Medulla oblongata (tissue), 1 donor: ENCODE results near the gene MTA2.
A peak's percentile ranks its signal among the peaks of the same experiment; 100 is the strongest.
"Not testable (repeated sequence)": the region's sequence is repeated elsewhere in the genome, so short reads cannot be mapped to it uniquely, and the experiment has no call there.

Experiments used
- DNase-seq: peaks from one replicate; pipeline ENCODE4 v3.0.0-alpha.2; 2015; ENCODE audit errors: extremely low spot score

MTA2 gene

GRCh38 chr11:62592146-62592815 lies 9.4 kb downstream of the MTA2 start:
- peak; percentile 42 for DNase-seq

- DNase-seq: peak; percentile 99
Measured at GRCh38 chr11:62591448-62592145, 10.1 kb downstream of the MTA2 start, which contains the start of gene TUT1. Gene TUT1 (minus strand): TSS chr11:62591523. CDS start chr11:62591485, 38 bp downstream.

GRCh38 chr11:62588966-62589637 lies 12.6 kb downstream of the MTA2 start:
- no peak for DNase-seq

GRCh38 chr11:62585356-62585755 lies 16.3 kb downstream of the MTA2 start:
- DNase-seq: not testable (repeated sequence)

- DNase-seq: not testable (repeated sequence)
Measured at GRCh38 chr11:62581735-62582134, 19.9 kb downstream of the MTA2 start.

- no peak for DNase-seq
Measured at GRCh38 chr11:62580959-62581715, 20.5 kb downstream of the MTA2 start.

- no peak for DNase-seq
Measured at GRCh38 chr11:62579252-62579651, 22.4 kb downstream of the MTA2 start.

GRCh38 chr11:62578541-62578940 lies 23.1 kb downstream of the MTA2 start:
- no peak for DNase-seq

GRCh38 chr11:62577046-62577714 lies 24.5 kb downstream of the MTA2 start:
- no peak for DNase-seq

- no peak for DNase-seq
Measured at GRCh38 chr11:62575837-62576236, 25.8 kb downstream of the MTA2 start.

GRCh38 chr11:62575156-62575555 lies 26.5 kb downstream of the MTA2 start:
- DNase-seq: no peak

GRCh38 chr11:62574363-62575071 lies 27.1 kb downstream of the MTA2 start:
- peak; percentile 45 for DNase-seq

GRCh38 chr11:62573592-62574362 lies 27.9 kb downstream of the MTA2 start, which contains the start of gene EEF1G:
Gene EEF1G (minus strand): TSS chr11:62573891. CDS start chr11:62573842, 49 bp downstream.
- DNase-seq: peak; percentile 100

- no peak for DNase-seq
Measured at GRCh38 chr11:62573006-62573591, 28.6 kb downstream of the MTA2 start.

GRCh38 chr11:62572431-62572830 lies 29.2 kb downstream of the MTA2 start:
- DNase-seq: no peak

GRCh38 chr11:62571493-62571892 lies 30.2 kb downstream of the MTA2 start:
- not testable (repeated sequence) for DNase-seq

- DNase-seq: not testable (repeated sequence)
Measured at GRCh38 chr11:62570903-62571302, 30.8 kb downstream of the MTA2 start.

- no peak for DNase-seq
Measured at GRCh38 chr11:62569611-62570010, 32.1 kb downstream of the MTA2 start.

- DNase-seq: no peak
Measured at GRCh38 chr11:62567018-62567633, 34.5 kb downstream of the MTA2 start.
